NCI-H1694 (cell line): ENCODE measurements around the gene SLC6A8.
"Not testable (repeated sequence)": the region's sequence is repeated elsewhere in the genome, so short reads cannot be mapped to it uniquely, and the experiment has no call there.

Experiments used
- DNase-seq: peaks from one replicate; lab custom pipeline; 2025; lab: John Stamatoyannopoulos, UW

The SLC6A8 gene

DNA sequence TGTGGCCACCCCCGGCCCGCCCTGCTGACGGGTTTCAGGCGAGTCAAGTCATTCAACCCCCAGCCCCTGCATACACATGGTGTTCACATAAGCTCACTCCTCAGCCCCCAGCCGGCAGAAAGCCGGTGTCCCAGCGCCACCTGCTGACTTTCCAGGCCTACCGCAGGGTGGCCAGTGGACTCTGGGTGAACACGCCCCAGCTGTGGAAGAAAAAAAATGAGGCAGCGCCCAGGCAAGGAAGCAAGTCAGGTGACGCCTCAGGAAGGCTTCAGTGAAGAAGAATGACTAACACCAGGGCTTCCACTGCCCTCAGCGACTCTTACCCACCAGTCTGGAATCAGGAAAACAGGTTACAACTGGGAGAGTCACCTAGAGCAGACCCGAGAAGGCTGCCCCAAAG is 20.7 kb downstream of the SLC6A8 start:
- peak; percentile 30 for DNase-seq

DNA sequence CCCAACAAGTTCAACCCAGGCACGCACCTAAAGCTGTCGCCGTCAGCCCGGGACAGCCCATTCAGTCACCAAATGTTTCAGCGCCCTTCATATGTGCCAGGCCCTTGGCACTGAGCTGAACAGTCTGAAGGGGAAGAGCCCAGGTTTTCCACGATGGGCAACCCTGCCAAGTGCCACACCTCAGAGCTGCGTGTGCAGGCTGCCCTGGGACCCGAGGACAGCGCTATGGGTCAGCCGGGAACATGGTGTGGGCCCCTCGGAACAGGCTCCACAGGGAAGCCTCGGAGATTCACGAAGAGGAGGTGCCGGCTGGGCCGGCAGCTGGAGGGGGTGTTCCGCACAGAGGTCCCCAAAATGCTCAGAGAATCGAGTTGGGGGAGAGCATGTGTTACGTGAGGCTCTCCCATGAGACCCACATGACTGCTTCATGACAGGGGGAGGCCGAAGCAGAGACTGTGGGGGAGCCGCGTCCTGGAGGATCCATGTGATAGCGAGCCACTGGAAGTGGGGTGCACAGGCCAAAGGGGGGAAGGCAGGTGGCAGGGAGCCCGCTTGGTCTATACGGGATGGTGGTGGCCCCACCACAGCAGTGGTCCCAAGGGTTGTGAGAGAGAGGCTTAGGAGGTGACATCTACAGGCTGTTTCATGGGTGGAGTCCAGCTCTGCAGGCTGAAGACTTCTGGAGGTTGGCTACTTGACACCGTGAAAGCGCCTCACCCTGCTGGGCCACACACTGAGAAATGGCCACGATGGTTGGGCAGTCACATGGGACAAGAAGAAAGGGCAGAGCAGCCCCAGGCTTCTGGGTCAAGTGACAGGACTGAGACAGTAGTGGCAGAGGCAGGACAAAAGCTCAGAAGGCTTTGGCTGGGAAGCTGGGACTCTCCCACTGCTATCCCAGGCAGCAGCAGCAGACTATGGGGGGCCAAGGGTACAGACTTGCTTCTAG is 22.3 kb downstream of the SLC6A8 start:
- DNase-seq: no peak

DNA sequence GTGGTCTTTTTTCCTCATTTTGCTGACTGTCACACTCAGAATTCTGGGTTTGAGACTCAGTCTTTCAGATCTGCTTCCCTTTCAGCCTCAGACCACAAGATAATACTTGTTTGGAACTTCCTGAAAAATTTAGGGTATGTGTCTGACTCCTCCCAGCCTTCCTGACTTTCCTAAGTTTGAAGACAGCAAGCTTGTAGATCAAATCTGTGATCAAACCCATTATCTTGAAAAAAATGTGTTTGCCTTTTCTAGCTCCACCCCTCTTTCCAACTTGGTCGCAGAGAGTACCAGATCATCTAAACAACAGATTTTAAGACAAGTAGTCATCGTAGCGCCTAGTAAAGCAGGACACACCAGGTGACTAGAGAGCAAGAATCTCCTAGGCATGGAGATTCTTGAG is 26.5 kb downstream of the SLC6A8 start:
- no peak for DNase-seq

DNA sequence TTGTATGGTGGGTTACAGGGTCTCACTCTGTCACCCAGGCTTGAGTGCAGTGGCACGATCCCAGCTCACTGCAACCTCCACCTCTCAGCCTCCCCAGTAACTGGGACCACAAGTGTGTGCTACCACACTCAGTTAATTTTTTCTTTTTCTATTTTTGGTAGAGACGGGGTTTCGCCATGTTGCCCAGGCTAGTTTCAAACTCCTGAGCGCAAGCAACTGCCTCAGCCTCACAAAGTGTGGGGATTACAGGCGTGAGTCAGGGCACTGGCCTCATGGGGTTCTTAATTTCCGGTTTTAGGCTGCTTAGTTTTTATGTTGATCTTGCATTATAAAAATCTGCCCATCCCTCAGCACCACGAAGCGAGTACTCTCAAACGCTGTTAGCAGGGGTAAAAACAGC is 29.7 kb downstream of the SLC6A8 start:
- no peak for DNase-seq

DNA sequence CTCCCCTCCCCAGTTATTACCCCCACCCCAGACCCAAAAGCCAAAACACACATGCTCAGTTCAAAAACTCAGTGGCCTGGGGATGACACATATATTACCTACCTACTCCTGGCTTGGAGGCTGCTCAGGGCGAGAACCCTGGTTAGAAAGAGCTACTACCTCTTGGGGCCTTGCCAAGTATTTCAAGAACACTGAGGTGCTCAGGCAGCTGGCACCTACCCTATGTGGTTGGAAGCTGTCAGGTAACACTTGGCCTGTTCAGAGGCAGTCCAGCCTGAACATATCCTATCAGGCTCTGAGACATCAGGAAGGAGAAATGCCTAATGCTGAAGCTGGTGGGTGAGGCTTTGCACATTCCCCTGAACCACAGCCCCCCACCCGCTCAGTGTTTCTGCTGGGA is 31.5 kb downstream of the SLC6A8 start:
- DNase-seq: no peak

DNA sequence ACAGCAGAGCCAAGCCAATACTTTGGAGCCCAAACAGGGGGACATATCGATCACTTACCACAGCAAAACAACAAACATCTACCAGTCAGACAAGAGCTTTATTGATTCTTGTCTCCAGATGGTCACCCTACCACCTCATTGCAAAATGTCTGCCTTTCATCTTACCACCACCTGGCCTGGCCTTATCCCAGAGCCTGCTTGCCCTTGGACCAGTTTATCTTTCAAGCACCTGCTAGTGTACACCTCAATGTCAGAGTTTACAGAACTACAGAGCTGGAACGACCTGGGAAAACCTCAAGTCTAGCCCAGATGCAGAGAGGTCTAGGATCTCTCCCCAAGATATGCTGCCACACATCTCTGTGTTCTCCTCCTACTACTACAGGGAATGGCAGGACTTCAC is 32.0 kb downstream of the SLC6A8 start:
- no peak for DNase-seq

DNA sequence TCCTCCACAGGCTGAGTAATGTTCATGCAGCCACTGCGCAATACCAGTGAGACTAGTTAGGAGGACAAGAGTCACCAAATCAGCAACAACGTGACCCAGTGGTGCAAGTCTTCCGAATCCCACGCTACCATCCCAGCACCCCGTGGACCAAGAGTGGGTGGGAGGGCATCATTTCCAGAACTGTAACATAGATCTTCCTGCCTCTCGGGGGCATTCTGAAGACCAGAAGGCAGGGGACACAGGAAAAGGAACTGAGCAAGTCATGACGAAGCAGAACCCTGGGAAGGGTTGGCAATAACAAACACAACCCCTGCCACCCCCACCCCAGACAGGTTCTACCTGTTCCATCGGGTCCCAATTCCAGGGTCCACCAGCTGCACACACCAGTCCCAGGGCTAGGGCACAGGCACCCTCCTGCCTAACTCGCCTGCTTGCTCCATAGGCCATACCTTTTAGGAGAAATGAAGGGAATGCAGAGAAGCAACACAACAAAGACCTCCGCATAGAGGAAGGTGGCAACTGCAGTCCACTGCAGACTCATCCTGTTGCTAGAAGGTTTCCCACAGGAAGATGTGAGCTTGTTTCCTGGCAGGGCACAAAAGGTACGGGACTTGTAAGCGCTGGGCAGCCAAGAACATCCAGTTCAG is 35.1 kb downstream of the SLC6A8 start:
- no peak for DNase-seq

DNA sequence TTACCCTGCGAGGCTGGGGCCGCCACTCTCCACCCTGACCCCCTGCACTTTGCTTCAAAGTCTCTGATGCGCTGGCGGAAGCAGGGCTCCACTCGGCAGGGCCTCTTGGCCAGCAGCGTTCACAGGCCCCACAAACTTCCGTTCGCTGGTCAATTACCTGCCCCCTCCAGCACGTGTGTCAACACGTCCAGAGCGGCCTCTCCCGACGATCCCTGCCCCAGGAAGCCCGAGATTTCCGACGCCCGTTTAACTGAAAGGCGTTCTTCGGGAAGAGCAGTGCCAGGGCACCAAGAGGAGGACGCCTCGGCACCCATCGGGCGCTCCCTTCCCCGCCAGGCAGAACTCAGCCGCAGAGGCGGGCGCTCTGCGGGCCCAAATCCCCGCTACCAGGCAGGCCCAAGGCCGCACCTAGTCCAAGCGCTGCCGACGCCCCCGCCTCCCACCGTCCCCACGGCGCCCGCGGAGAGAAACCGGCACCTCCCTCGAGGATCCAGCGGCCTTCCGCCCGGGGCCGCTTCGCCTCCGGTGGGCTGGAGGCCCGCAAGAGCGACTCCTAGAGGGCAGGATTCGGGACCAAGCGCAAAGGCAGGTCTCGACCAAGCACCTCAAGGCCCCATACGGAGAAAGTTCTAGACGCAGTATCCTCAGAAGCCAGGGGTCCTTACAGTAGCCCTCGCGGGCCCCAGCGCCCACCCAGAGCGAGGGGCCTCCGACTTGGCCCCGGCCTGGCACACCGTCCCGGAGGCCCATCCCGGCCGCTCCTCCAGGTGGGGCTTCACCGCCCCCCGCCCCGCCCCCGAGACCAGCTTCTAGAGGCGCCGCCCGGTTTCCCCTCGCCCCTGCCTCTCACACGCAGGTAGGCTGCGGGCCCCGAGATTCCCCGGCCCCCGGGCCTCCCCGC is 35.9 kb downstream of the SLC6A8 start:
- peak; percentile 39 for DNase-seq

DNA sequence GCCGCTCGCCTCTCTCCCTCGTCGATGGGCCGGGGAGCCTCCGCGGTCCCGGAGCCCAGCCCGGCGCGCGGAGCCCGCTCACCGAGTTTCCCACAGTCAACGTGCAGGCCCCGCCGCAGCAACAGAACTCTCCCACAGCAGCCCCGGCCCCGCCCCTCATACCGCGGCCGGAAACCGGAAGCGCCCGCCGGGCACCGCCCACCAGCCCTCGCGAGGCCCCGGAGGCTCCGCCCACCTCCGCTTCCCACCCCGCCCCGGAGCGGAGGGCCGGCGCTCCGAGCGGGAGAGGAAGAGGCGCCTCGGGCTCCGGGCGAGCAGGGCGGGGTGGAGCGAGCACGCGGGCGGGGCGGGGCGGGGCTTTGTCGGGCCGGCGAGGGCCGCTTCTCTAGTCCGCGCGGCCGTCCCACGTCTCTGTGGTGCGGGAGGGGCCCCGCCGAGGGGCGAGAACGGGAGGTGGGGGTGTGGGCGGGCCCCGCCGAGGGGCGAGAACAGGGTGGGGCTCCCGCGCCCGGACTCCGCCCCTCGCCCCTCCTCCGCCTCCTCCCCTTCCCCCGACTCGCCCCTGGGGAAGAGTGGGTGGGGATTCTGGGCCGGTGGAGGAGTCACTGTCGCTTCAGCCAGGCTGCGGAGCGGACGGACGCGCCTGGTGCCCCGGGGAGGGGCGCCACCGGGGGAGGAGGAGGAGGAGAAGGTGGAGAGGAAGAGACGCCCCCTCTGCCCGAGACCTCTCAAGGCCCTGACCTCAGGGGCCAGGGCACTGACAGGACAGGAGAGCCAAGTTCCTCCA is 36.7 kb downstream of the SLC6A8 start, which contains the start of the genes ABCD1 and BCAP31:
Gene ABCD1 (plus strand): TSS at position 605 of the 787 bp plus-strand sequence. CDS start 411 bp downstream, outside the sequence.
Gene BCAP31 (minus strand): TSS at position 136 of the 787 bp plus-strand sequence. CDS start 1,143 bp downstream, outside the sequence.
- peak; percentile 82 for DNase-seq

DNA sequence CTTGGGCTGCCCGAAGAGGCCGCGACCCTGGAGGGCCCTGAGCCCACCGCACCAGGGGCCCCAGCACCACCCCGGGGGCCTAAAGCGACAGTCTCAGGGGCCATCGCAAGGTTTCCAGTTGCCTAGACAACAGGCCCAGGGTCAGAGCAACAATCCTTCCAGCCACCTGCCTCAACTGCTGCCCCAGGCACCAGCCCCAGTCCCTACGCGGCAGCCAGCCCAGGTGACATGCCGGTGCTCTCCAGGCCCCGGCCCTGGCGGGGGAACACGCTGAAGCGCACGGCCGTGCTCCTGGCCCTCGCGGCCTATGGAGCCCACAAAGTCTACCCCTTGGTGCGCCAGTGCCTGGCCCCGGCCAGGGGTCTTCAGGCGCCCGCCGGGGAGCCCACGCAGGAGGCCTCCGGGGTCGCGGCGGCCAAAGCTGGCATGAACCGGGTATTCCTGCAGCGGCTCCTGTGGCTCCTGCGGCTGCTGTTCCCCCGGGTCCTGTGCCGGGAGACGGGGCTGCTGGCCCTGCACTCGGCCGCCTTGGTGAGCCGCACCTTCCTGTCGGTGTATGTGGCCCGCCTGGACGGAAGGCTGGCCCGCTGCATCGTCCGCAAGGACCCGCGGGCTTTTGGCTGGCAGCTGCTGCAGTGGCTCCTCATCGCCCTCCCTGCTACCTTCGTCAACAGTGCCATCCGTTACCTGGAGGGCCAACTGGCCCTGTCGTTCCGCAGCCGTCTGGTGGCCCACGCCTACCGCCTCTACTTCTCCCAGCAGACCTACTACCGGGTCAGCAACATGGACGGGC is 37.5 kb downstream of the SLC6A8 start:
- no peak for DNase-seq

DNA sequence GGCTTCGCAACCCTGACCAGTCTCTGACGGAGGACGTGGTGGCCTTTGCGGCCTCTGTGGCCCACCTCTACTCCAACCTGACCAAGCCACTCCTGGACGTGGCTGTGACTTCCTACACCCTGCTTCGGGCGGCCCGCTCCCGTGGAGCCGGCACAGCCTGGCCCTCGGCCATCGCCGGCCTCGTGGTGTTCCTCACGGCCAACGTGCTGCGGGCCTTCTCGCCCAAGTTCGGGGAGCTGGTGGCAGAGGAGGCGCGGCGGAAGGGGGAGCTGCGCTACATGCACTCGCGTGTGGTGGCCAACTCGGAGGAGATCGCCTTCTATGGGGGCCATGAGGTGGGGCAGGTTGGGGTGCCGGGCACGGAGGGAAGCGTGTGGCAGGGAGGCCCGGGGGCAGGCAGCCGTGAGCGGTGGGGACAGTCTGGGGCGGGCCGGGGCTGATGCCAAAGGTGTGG is 38.1 kb downstream of the SLC6A8 start:
- no peak for DNase-seq

DNA sequence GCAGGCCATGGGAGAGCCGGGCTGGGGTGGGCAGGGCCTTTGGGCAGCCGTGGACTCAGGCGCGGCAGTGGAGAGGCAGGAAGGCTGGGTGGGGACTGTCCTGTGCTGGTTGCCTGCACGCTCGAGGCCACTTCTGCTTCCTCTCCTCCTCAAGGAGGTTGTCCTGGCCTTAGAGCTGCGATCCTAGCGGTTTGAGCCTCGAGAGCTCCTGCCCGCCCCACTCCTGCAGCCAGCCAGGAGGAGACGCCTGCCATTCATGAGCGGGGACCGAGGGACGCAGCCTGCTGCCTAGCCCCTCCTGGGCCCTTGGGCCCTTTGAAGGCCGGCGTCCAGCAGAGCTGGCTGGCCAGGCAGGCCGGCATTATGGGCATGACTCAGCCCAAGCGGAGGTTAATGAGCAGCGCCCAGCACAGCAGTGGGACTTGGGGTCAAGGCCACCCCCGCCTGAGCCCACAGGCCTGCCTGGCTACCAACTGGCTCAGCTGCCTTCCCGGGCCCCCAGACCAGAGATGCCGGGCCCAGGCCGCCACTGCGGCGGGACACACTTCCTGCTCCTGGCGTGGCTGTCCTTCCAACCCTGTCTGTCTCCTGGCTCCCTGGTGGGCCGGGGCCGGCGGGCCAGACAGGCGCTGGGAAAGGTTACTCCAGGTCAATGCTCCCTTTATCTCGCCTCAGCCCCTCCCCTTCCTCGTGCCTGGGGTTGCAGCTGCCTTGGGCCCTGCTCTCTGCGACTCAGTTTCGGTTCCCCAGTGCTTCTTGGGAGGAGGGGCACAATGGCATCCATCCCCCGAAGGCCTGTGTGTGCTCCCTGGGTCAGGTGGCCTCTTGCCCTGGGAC is 38.8 kb downstream of the SLC6A8 start:
- no peak for DNase-seq

DNA sequence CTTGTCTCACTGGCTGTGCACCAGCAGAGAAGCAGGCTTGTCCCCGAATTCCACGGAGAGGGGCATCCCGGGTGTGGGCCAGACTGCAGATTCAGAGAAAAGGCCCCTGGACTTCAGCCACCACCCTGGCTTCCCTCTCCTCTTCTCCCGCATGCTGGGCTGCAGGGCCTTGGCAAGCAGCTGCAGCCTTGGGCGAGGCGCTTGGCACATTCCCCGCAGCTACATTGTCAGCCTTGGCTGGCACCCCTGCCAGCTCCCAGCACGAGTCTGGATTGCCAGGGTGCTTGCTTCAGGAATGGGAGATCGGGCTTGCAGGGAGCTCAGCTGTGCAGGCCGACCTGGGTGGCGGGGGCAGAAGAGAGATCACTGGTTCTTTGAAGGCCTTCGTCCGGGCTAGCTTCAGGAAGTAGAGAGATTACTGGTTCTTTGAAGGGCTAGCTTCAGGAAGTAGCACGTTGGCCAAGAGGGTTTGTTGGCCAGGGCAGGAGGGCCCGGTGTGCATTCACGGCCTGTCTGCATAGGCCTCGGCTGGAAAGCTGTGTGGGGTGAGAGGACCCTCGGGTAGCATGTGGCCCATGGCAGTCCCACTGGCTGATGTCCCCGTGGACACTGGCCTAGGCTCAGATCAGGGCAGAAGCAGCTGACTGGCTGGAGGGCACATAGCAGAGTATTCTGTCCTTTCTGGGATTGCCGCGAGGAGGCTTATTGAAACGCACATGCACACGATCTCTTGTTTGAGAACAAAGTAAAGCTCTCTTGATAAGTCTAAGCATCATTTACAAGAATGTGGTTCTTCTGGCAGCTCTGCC is 39.6 kb downstream of the SLC6A8 start:
- DNase-seq: peak; percentile 14

DNA sequence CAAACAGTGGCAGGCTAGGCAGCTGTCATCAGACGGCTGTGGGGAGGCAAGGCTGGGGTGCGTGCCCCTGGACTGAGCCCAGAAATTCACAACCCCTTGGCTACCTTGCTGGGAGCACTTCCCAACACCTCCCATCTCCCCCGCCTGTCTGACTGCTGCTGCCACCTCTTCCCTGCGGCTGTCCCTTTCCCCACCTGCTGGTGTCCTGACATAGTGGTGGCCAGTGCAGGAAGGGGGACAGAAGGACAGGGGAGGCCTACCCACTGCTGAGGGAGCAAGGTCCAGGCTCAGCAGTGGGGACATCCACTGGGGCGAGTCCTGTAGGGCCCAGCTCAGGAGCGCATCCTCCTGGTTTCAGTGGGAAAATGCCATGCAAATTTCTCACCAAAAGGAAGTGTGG is 40.4 kb downstream of the SLC6A8 start:
- DNase-seq: no peak

DNA sequence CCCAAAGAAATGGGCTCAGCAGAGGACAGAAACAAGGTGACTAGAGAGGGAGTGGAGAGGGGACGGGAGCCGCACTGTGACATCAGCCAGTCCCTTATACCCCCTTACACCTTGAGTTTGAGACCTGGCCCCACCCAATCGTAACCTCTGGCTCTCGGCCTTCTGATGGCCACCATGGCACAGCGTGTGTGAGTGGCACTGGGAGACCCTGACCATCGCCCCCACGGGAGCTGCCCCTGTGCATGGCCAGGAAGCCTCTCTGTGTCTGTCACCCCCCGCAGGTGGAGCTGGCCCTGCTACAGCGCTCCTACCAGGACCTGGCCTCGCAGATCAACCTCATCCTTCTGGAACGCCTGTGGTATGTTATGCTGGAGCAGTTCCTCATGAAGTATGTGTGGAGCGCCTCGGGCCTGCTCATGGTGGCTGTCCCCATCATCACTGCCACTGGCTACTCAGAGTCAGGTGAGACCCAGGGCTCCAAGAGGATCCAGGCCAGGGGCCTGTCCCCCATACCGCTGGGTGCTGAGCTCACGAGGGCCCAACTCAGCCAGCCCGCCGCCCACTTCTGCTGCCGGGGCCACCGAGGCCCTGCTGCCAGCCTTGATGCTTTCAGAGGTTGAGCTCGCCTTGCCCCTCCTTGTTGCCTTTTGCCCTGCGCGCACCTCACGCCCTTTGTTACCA is 41.4 kb downstream of the SLC6A8 start:
- DNase-seq: no peak

DNA sequence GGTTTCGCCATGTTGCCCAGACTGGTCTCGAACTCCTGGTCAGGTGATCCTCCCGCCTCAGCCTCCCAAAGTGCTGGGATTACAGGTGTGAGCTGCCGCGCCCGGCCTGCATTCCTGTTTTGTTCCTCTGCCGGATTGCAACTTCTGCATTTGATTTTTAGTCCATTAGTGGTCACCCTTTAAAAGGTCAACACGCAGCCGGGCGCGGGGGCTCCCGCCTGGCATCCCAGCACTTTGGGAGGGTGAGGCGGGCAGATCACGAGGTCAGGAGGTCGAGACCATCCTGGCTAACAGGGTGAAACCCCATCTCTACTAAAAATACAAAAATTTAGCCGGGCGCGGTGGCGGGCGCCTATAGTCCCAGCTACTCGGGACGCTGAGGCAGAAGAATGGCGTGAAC is 42.4 kb downstream of the SLC6A8 start:
- not testable (repeated sequence) for DNase-seq

DNA sequence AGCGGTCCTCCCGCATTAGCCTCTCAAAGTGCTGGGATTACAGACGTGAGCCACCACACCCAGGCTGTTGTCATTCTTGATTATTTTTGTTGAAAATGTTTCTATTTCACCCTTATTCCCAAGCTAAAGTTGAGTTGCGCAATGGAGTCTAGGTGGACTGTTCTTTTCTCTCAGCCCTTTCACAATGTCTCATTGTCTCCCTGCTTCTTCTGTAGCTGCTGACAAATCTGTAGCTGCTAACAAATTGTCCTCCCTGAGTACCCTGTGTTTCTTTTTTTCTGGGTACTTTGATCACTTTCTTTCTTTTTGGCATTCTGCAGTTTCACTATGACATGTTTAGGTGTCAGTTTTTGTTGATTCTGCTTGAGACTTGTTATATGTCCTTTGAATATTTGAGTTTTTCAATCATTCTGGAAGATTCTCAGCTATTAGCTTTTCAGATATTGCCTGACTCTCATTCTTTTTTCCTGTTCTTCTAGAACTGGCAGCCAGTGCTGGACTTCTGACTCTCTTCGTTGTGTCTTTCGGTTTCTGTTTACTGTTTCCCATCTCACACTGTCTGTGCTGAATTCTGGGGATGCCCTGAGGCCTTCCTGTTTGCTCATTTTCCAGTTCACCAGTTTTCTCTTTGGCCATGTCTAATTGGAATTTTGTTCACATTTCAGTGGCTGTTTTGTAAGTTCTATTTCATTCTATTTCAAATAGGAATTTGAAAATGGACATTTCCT is 43.6 kb downstream of the SLC6A8 start:
- no peak for DNase-seq
